Hepatocyte (in vitro differentiated cells): ENCODE results near the gene CYP24A1.

ENCODE experiments used
- CTCF ChIP-seq: fragments of 200-600 bp; sonication (generic); IDR thresholded peaks from 2 replicates; pipeline ENCODE4 v1.5.1; 2016; ENCODE audit warnings: antibody characterized with exemption, mild to moderate bottlenecking; ENCODE audit not compliant: poor library complexity
- EZH2 ChIP-seq: fragments of 200-600 bp; sonication (generic); IDR thresholded peaks from 2 replicates; pipeline ENCODE4 v1.6.1; 2016; ENCODE audit warnings: antibody characterized with exemption, mild to moderate bottlenecking, borderline replicate concordance
- EZH2phosphoT487 ChIP-seq: fragments of 200-600 bp; sonication (generic); IDR thresholded peaks from one replicate; pipeline ENCODE4 v1.6.1; 2018; ENCODE audit warnings: antibody characterized with exemption, mild to moderate bottlenecking, low read depth, moderate library complexity; ENCODE audit not compliant: unreplicated experiment, severe bottlenecking

GRCh38 chr20:54105653-54106052 is 68.1 kb downstream of the CYP24A1 start:
- no peak for TF ChIP-seq EZH2
- TF ChIP-seq CTCF = no peak
- TF ChIP-seq EZH2phosphoT487 = no peak
